Thyroid gland (tissue), 4 donors: Measurements from ENCODE around the gene DUSP10. TPM values are rescaled to one million over a fixed set of nuclear protein-coding genes. Genes with fewer than 3 reads are reported as not detected.

Experiments used
- DNase-seq, 2 donors: peaks; one replicate each; pipeline ENCODE4 v3.0.0-alpha.2; 2019
- H3K27ac ChIP-seq, 3 donors: fragments of 200-600 bp; sonication (generic); 1 replicate in 2 of 3; 2 replicates in 1 of 3; pipeline ENCODE4 v1.5.1; 2016 to 2019; ENCODE audit warnings: mild to moderate bottlenecking in 1 of 3, moderate library complexity in 1 of 3
- H3K27me3 ChIP-seq: fragments of 200-600 bp; sonication (generic); one replicate; pipeline ENCODE4 v1.5.1; 2019
- H3K36me3 ChIP-seq, 2 donors: fragments of 200-600 bp; sonication (generic); one replicate each; pipeline ENCODE4 v1.5.1; 2016 to 2019
- H3K4me1 ChIP-seq, 2 donors: fragments of 200-600 bp; sonication (generic); one replicate each; pipeline ENCODE4 v1.5.1; 2017 to 2019
- H3K4me3 ChIP-seq, 3 donors: fragments of 200-600 bp; sonication (generic); replicated peaks in 1 of 3; 1 replicate in 2 of 3; 2 replicates in 1 of 3; pipeline ENCODE4 v1.5.1; 2016; ENCODE audit warnings: mild to moderate bottlenecking in 1 of 3
- H3K9me3 ChIP-seq: fragments of 200-600 bp; sonication (generic); one replicate; pipeline ENCODE4 v1.5.1; 2017
- CTCF ChIP-seq, 6 experiments: fragments of 200-600 bp in 3 of 6; fragments of 450-650 bp in 3 of 6; sonication (generic) in 3 of 6; IDR thresholded peaks; one replicate each; pipeline ENCODE4 v1.5.1; 2016 to 2019; ENCODE audit warnings: antibody characterized with exemption in 6 of 6, mild to moderate bottlenecking in 2 of 6, inconsistent platforms in 1 of 6, moderate library complexity in 1 of 6
- POLR2A ChIP-seq, 2 donors: fragments of 450-650 bp; IDR thresholded peaks; one replicate each; pipeline ENCODE4 v1.6.1; 2017; ENCODE audit warnings: antibody characterized with exemption in 2 of 2, mild to moderate bottlenecking in 2 of 2, moderate library complexity in 1 of 2
- WGBS, 2 donors: methylation state at CpG; one replicate each; pipeline ENCODE4 v1.1.5; 2017; 5-methylcytosine and 5-hydroxymethylcytosine counted together
- intact Hi-C: fragments of 100-400 bp; cut with DNase I; formaldehyde crosslinking; loops from one replicate; pipeline ENCODE4 v1.15.1; 2023
- total RNA-seq, 4 donors: library from RNA; depleted of rRNA; stranded (reverse); fragments of >200 nt; gene quantifications; one replicate each; pipeline ENCODE4 v1.2.3, GENCODE V29; 2016

Gene DUSP10
- total RNA-seq, 4 donors from 2014 or later = 7.2 to 13.8 (median 8.6) TPM

DNA sequence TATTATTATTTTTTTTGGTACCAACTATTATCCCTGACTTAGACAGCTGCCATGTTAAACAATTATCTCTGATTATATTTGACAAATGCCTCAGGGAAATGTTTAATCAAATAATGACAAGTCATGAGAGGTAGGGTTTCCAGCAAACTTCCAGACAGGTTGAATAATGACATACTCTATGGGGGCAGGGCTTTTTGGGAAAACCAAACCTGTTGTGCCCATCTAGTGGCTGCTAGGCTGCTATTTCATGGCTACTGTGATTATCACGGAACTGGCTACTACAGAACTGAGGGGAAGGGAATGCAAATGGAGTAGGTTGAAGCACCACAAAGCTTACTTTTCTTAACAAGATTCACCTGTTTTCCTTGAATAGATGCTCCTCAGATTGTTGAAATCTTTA, 77.6 kb downstream of the DUSP10 start:
- H3K4me1 ChIP-seq = no peaks in the 10 kb centered on the region
- no peak for DNase-seq
- no peaks in the 10 kb centered on the region for H3K27me3 ChIP-seq
- H3K9me3 ChIP-seq = no peaks in the 10 kb centered on the region
- H3K36me3 ChIP-seq = no peaks in the 10 kb centered on the region
- WGBS, 2 donors = 50 to 60% methylated on average over 1 of the region's 1 CpG
- intact Hi-C loops = no loop called here
- H3K27ac ChIP-seq = no peak overlapping the region
- H3K4me3 ChIP-seq = no peak overlapping the region
- TF ChIP-seq CTCF (IDR thresholded peaks at IDR 0.05) = no peak
- TF ChIP-seq POLR2A (IDR thresholded peaks at IDR 0.05) = no peak

DNA sequence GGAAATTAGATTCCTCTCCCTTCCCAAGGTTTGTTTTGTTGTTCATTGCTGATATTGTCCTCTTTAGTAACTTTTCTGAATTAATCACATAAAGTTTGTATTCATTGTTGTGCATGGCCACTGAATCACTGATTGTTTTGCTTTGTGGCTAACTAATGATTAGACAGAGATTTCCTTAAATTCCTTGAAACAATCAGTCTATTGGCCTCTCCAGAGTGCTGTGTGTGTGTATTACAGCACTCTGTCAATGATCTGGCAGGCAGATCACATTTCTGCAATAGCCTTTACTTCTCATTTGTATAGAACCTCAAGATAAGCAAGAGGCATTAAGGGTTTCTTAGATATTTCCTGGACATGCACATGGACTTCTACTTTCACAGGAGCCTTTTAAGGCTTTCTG, 78.6 kb downstream of the DUSP10 start:
- no peak for DNase-seq

DNA sequence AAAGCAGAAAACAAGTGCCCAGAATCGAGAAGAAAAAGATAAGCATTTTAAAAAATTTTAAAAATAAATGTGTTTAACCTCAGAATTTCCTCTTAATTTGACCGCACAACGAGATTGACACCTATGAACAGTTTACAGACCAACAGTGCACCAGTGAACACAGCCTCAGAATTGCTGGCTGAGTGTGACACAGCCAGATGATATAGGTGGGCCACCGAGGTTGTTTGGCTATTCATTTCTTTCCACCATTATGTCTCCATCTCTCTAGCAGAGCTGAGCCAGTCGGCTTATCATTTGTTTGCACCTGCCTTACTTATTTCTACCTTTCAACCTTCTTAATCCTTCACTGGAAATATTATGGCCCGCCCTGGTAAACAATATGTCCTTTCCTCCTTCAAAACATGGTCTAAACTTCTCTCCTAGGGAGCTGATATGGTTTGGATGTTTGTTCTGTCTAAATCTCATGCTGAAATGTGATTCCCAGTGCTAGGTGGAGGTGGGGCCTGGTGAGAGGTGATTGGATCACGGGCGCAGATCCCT, 86.1 kb downstream of the DUSP10 start:
- WGBS, 2 donors = 89% methylated on average over 8 of the region's 8 CpGs
- Histone ChIP-seq H3K4me1 (no peaks in the 10 kb centered on the region), H3K36me3 (no peaks in the 10 kb centered on the region), H3K27ac (no peak overlapping the region), H3K4me3 (no peak overlapping the region), H3K9me3 (no peaks in the 10 kb centered on the region), H3K27me3 (no peaks in the 10 kb centered on the region)
- intact Hi-C loops = no loop called here
- DNase-seq = no peak
- TF ChIP-seq CTCF (IDR thresholded peaks at IDR 0.05) (no peak), POLR2A (IDR thresholded peaks at IDR 0.05) (no peak)

More for the DNA sequence above, 78.6 kb downstream of the DUSP10 start:
- Histone ChIP-seq H3K9me3 (no peaks in the 10 kb centered on the region), H3K27me3 (no peaks in the 10 kb centered on the region), H3K36me3 (no peaks in the 10 kb centered on the region), H3K4me3 (no peak overlapping the region), H3K27ac (no peak overlapping the region), H3K4me1 (no peaks in the 10 kb centered on the region)
- intact Hi-C loops = no loop called here
- no peak for TF ChIP-seq POLR2A (IDR thresholded peaks at IDR 0.05)
- TF ChIP-seq CTCF (IDR thresholded peaks at IDR 0.05) = no peak
